GM12878 (cell line): ENCODE data around the gene CYP1B1. TPM values are rescaled to one million over a fixed set of nuclear protein-coding genes. Genes with fewer than 3 reads are reported as not detected.

Source experiments
- CBX3 ChIP-seq: fragments of 200-600 bp; sonication (generic); IDR thresholded peaks from 2 replicates; pipeline ENCODE4 v1.6.1; 2016; ENCODE audit warnings: low read depth, borderline replicate concordance
- CTCF ChIP-seq, 3 experiments: IDR thresholded peaks in 2 of 3; conservative IDR thresholded peaks in 1 of 3; 2 replicates each; pipeline ENCODE4 v1.5.1; 2011; ENCODE audit warnings: low read depth in 3 of 3, low read length in 3 of 3, mild to moderate bottlenecking in 3 of 3, control low read depth in 2 of 3, moderate library complexity in 2 of 3, inconsistent platforms in 1 of 3, mixed read lengths in 1 of 3; ENCODE audit not compliant: control insufficient read depth in 2 of 3, insufficient read depth in 1 of 3; ENCODE audit errors: extremely low read depth in 1 of 3
- ELK1 ChIP-seq: IDR thresholded peaks from 2 replicates; pipeline ENCODE4 v1.6.1; 2012; ENCODE audit warnings: low read depth, low read length, improper control_type of control experiment
- FOXK2 ChIP-seq: fragments of 450-650 bp; IDR thresholded peaks from 2 replicates; pipeline ENCODE4 v1.6.1; 2017; ENCODE audit warnings: mild to moderate bottlenecking, moderate library complexity
- HSF1 ChIP-seq: fragments of 150-350 bp; IDR thresholded peaks from 2 replicates; pipeline ENCODE4 v1.6.1; 2014; ENCODE audit warnings: mild to moderate bottlenecking, low read depth, low read length
- NKRF ChIP-seq: fragments of 450-650 bp; conservative IDR thresholded peaks from 2 replicates; pipeline ENCODE4 v1.6.1; 2017; ENCODE audit warnings: mild to moderate bottlenecking, moderate library complexity
- PAX8 ChIP-seq: fragments of 450-650 bp; IDR thresholded peaks from 2 replicates; pipeline ENCODE4 v1.6.1; 2017; ENCODE audit warnings: mild to moderate bottlenecking, moderate library complexity
- PRDM15 ChIP-seq: fragments of 450-650 bp; formaldehyde crosslinking; IDR thresholded peaks from 2 replicates; pipeline ENCODE4 v1.4.0; 2020; ENCODE audit warnings: mild to moderate bottlenecking, moderate library complexity
- RELB ChIP-seq: fragments of 450-650 bp; IDR thresholded peaks from 2 replicates; pipeline ENCODE4 v1.6.1; 2017; ENCODE audit warnings: low read depth, mild to moderate bottlenecking, moderate library complexity
- RUNX3 ChIP-seq: IDR thresholded peaks from 2 replicates; pipeline ENCODE4 v1.6.1; 2012; ENCODE audit warnings: low read length, inconsistent platforms
- SMC3 ChIP-seq: IDR thresholded peaks from 2 replicates; pipeline ENCODE4 v1.6.1; 2011; ENCODE audit warnings: low read length, improper control_type of control experiment, borderline replicate concordance
- SUPT20H ChIP-seq: IDR thresholded peaks from 2 replicates; pipeline ENCODE4 v1.6.1; 2011; ENCODE audit warnings: low read depth, mild to moderate bottlenecking, low read length, moderate library complexity, borderline replicate concordance; ENCODE audit not compliant: control insufficient read depth
- WRNIP1 ChIP-seq: IDR thresholded peaks from 2 replicates; pipeline ENCODE4 v1.6.1; 2011; ENCODE audit warnings: low read depth, low read length, improper control_type of control experiment, borderline replicate concordance
- polyA plus RNA-seq, 11 experiments: library from polyadenylated mRNA; depleted of rRNA in 4 of 11; unstranded in 6 of 11; stranded (reverse) in 5 of 11; fragments of >200 nt; fragmentation: Nextera tagmentation in 4 of 11; fragmentation: Illumina TruSeq in 1 of 11; extraction: Ambion mirVana in 4 of 11; extraction: Trizol in 1 of 11; gene quantifications; 1 replicate in 1 of 11; 2 replicates in 10 of 11; pipeline versions ENCODE4 v1.2.1 to v1.2.3, GENCODE V29; 2011 to 2016; ENCODE audit warnings: inconsistent platforms in 2 of 11, missing spikeins in 2 of 11, low read depth in 1 of 11
- total RNA-seq, 4 experiments: library from RNA; depleted of rRNA in 3 of 4; stranded (reverse); fragments of >200 nt in 3 of 4; fragmentation: Illumina TruSeq in 1 of 4; extraction: Trizol in 1 of 4; gene quantifications; 2 replicates each; pipeline versions ENCODE4 v1.2.1 to v1.2.3, GENCODE V29; 2013 to 2021

CYP1B1 gene
- total and polyA plus RNA-seq, 10 of the 15 experiments (the other 5 are each of a cell fraction or from before 2014, with no cell fraction given) = 0.35 to 29.7 (median 3.4) TPM

- no peak for TF ChIP-seq ELK1
- TF ChIP-seq WRNIP1 = no peak
- TF ChIP-seq PAX8 = no peak
- TF ChIP-seq SUPT20H = no peak
- no peak for TF ChIP-seq PRDM15 (CRISPR knock-in tag)
- TF ChIP-seq RELB = no peak
- TF ChIP-seq NKRF = no peak
- no peak for TF ChIP-seq FOXK2
- no peak for TF ChIP-seq HSF1
- no peak for TF ChIP-seq CBX3
- TF ChIP-seq SMC3 = peak; percentile 20
- peak; percentile 52 for TF ChIP-seq RUNX3
- peak in 2 of 3 experiments; percentile 14 to 31; a peak in 3 of 6 replicates for TF ChIP-seq CTCF (IDR thresholded peaks at IDR 0.05 in 2 of 3, conservative IDR thresholded peaks at IDR 0.05 in 1 of 3; ENCODE audit: control insufficient read depth in 2 of 3, extremely low read depth in 1 of 3, insufficient read depth in 1 of 3, low read depth in 3 of 3, low read length in 3 of 3)
Measured at GRCh38 chr2:38076152-38076709, 280 bp upstream of the CYP1B1 start (continued).
